HepG2 (cell line): ENCODE results near the gene PWP2. TPM values are rescaled to one million over a fixed set of nuclear protein-coding genes. Genes with fewer than 3 reads are reported as not detected.

Experiments
- ATAC-seq: fragments of 200-7000 bp; cut with Tn5 transposase; 3 replicates; pipeline ENCODE4 v1.9.1; 2020; ENCODE audit warnings: mild to moderate bottlenecking, moderate library complexity
- BruUV-seq: library from RNA; stranded (reverse); fragments of 400-500 nt; replicated peaks from 2 replicates; lab custom pipeline; 2021; lab: Mats Ljungman, UMichigan
- CTCF ChIA-PET: fragments of 300-600 bp; formaldehyde crosslinking; extraction: SDS; loops from one replicate; lab custom pipeline; 2021; ENCODE audit warnings: low total read pairs, inconsistent platforms, low intra/inter-chr PET ratio; lab: Yijun Ruan, JAX
- POLR2A ChIA-PET: fragments of 350-600 bp; sonication (Branson Sonifier 250); formaldehyde crosslinking; loops from one replicate; lab custom pipeline; 2020; ENCODE audit warnings: antibody characterized with exemption, inconsistent platforms; lab: Yijun Ruan, JAX
- DNase-seq: peaks from one replicate; pipeline ENCODE4 v3.0.0-alpha.2; 2015; ENCODE audit warnings: low spot score
- FAIRE-seq: peaks from 3 replicates; lab custom pipeline; 2011; peaks lifted over from hg19 to GRCh38; lab: Jason Lieb, UNC
- H2AFZ ChIP-seq: one replicate; pipeline ENCODE4 v1.6.1; 2011; ENCODE audit warnings: low read length, inconsistent platforms
- H3K27ac ChIP-seq: fragments of 300-600 bp; 3 replicates; pipeline ENCODE4 v1.8.0; 2011; ENCODE audit warnings: mixed run types, mild to moderate bottlenecking, mixed read lengths, low read length, inconsistent platforms; ENCODE audit not compliant: insufficient read depth; ENCODE audit errors: extremely low read length
- H3K27me3 ChIP-seq, 2 experiments: fragments of 200-600 bp in 1 of 2; 2 replicates in 1 of 2; 3 replicates in 1 of 2; pipeline versions ENCODE4 v1.6.0 to v1.8.0; 2011; ENCODE audit warnings: low read length in 2 of 2, mild to moderate bottlenecking in 2 of 2, moderate library complexity in 2 of 2, inconsistent platforms in 1 of 2; ENCODE audit not compliant: insufficient read depth in 2 of 2, control insufficient read depth in 1 of 2
- H3K36me3 ChIP-seq, 2 experiments: fragments of 200-600 bp in 1 of 2; replicated peaks in 1 of 2; 2 replicates in 1 of 2; 3 replicates in 1 of 2; pipeline versions ENCODE4 v1.5.1 to v1.8.0; 2011; ENCODE audit warnings: low read length in 2 of 2, inconsistent platforms in 1 of 2; ENCODE audit not compliant: insufficient read depth in 2 of 2, control insufficient read depth in 1 of 2
- H3K4me1 ChIP-seq: 2 replicates; pipeline ENCODE4 v1.5.1; 2012; ENCODE audit warnings: low read length, inconsistent platforms; ENCODE audit not compliant: insufficient read depth
- H3K4me2 ChIP-seq: 2 replicates; pipeline ENCODE4 v1.6.0; 2011; ENCODE audit warnings: low read depth, low read length, inconsistent platforms
- H3K4me3 ChIP-seq, 3 experiments: fragments of 200-600 bp in 1 of 3; sonication (generic), shearing (Covaris generic) in 1 of 3; replicated peaks in 1 of 3; 2 replicates each; pipeline ENCODE4 v1.5.1; 2011 to 2016; ENCODE audit warnings: low read length in 3 of 3, inconsistent platforms in 2 of 3, low read depth in 2 of 3, mild to moderate bottlenecking in 2 of 3, control low read depth in 1 of 3, mixed read lengths in 1 of 3; ENCODE audit not compliant: insufficient read depth in 1 of 3
- H3K79me2 ChIP-seq: one replicate; pipeline ENCODE4 v1.6.1; 2011; ENCODE audit warnings: low read length, inconsistent platforms; ENCODE audit not compliant: insufficient read depth
- H3K9ac ChIP-seq: 2 replicates; pipeline ENCODE4 v1.6.0; 2011; ENCODE audit warnings: mild to moderate bottlenecking, low read depth, low read length, inconsistent platforms; ENCODE audit not compliant: insufficient read depth
- H3K9me3 ChIP-seq: 2 replicates; pipeline ENCODE4 v1.5.1; 2012; ENCODE audit warnings: mild to moderate bottlenecking, low read length
- H4K20me1 ChIP-seq: 2 replicates; pipeline ENCODE4 v1.6.0; 2011; ENCODE audit warnings: inconsistent platforms, mild to moderate bottlenecking, low read length, moderate library complexity; ENCODE audit not compliant: insufficient read depth
- CBFB ChIP-seq: sonication (generic); formaldehyde crosslinking; IDR thresholded peaks from 2 replicates; pipeline ENCODE4 v1.4.0; 2020; ENCODE audit warnings: missing genetic modification reagents
- DNMT1 ChIP-seq: sonication (generic); formaldehyde crosslinking; IDR thresholded peaks from 2 replicates; pipeline ENCODE4 v1.5.1; 2020; ENCODE audit warnings: mild to moderate bottlenecking, missing genetic modification reagents
- ELK4 ChIP-seq: sonication (generic); formaldehyde crosslinking; IDR thresholded peaks from 2 replicates; pipeline ENCODE4 v1.9.0; 2021; ENCODE audit warnings: missing genetic modification reagents, borderline replicate concordance
- GATA4 ChIP-seq: sonication (generic); IDR thresholded peaks from 2 replicates; pipeline ENCODE4 v1.6.1; 2016; ENCODE audit warnings: antibody characterized with exemption, low read depth, borderline replicate concordance
- MAFF ChIP-seq: IDR thresholded peaks from 2 replicates; pipeline ENCODE4 v1.6.1; 2011; ENCODE audit warnings: low read depth, low read length, improper control_type of control experiment
- POLR2AphosphoS5 ChIP-seq: IDR thresholded peaks from 2 replicates; pipeline ENCODE4 v1.6.1; 2012; ENCODE audit warnings: low read depth, low read length
- SKI ChIP-seq: fragments of 450-650 bp; IDR thresholded peaks from one replicate; pipeline ENCODE4 v1.6.1; 2018; ENCODE audit warnings: mild to moderate bottlenecking; ENCODE audit not compliant: partially characterized antibody
- SP4 ChIP-seq: sonication (generic); formaldehyde crosslinking; IDR thresholded peaks from 2 replicates; pipeline ENCODE4 v1.8.1; 2023; ENCODE audit warnings: mild to moderate bottlenecking, missing genetic modification reagents
- TCF12 ChIP-seq, 2 experiments: fragments of 450-650 bp in 1 of 2; sonication (generic) in 1 of 2; formaldehyde crosslinking in 1 of 2; IDR thresholded peaks; 2 replicates each; pipeline versions ENCODE4 v1.6.1 to v1.8.0; 2017 to 2022; ENCODE audit warnings: antibody characterized with exemption in 1 of 2, mild to moderate bottlenecking in 1 of 2, missing genetic modification reagents in 1 of 2, moderate library complexity in 1 of 2
- ZBTB25 ChIP-seq: IDR thresholded peaks from 2 replicates; pipeline ENCODE4 v1.6.1; 2018; ENCODE audit warnings: missing genetic modification reagents
- ZC3H13 ChIP-seq: sonication (generic); formaldehyde crosslinking; IDR thresholded peaks from 2 replicates; pipeline ENCODE4 v1.8.1; 2023; ENCODE audit warnings: mild to moderate bottlenecking, missing genetic modification reagents, moderate library complexity
- ZMYM2 ChIP-seq: sonication (generic); formaldehyde crosslinking; IDR thresholded peaks from 2 replicates; pipeline ENCODE4 v1.8.0; 2022; ENCODE audit warnings: mild to moderate bottlenecking, missing genetic modification reagents
- ZNF607 ChIP-seq: sonication (generic); formaldehyde crosslinking; IDR thresholded peaks from 2 replicates; pipeline ENCODE4 v1.5.1; 2020; ENCODE audit warnings: missing genetic modification reagents, mild to moderate bottlenecking, borderline replicate concordance
- ZNF672 ChIP-seq: sonication (generic); formaldehyde crosslinking; IDR thresholded peaks from 2 replicates; pipeline ENCODE4 v1.8.1; 2022; ENCODE audit warnings: missing genetic modification reagents
- ZNF710 ChIP-seq: sonication (generic); formaldehyde crosslinking; IDR thresholded peaks from 2 replicates; pipeline ENCODE4 v1.5.0; 2020; ENCODE audit warnings: mild to moderate bottlenecking, missing genetic modification reagents, borderline replicate concordance
- ZNF780A ChIP-seq: sonication (generic); formaldehyde crosslinking; IDR thresholded peaks from 2 replicates; pipeline ENCODE4 v1.8.0; 2022; ENCODE audit warnings: mild to moderate bottlenecking, missing genetic modification reagents, moderate library complexity
- WGBS: methylation state at CpG from one replicate; pipeline ENCODE4 v1.1.6; 2017; ENCODE audit warnings: low lambda C conversion rate; 5-methylcytosine and 5-hydroxymethylcytosine counted together
- in situ Hi-C: cut with HindIII; loops from 2 replicates; pipeline ENCODE4 v1.10.0; 2017; ENCODE audit warnings: low pct_unique_long_range_greater_than_20kb; ENCODE audit not compliant: extremely low pct_ligation_motif_present
- intact Hi-C: fragments of 100-400 bp; cut with micrococcal nuclease; formaldehyde crosslinking; loops from one replicate; pipeline ENCODE4 v1.10.0; 2022; ENCODE audit not compliant: unreplicated experiment
- polyA plus RNA-seq, 8 experiments: library from polyadenylated mRNA; depleted of rRNA in 3 of 8; stranded (reverse) in 7 of 8; unstranded in 1 of 8; fragments of >200 nt; fragmentation: Illumina TruSeq in 4 of 8; extraction: Trizol in 4 of 8; gene quantifications; 2 replicates each; pipeline versions ENCODE4 v1.2.1 to v1.2.3, GENCODE V29; 2011 to 2016; ENCODE audit warnings: low read depth in 4 of 8, missing spikeins in 1 of 8, mixed read lengths in 1 of 8; ENCODE audit not compliant: insufficient read depth in 1 of 8
- total RNA-seq, 5 experiments: library from RNA; depleted of rRNA; stranded (reverse); fragments of >200 nt; fragmentation: Illumina TruSeq; extraction: Trizol; gene quantifications; 2 replicates each; pipeline ENCODE4 v1.2.3, GENCODE V29; 2016; ENCODE audit warnings: low read depth in 1 of 5

The PWP2 gene
- total and polyA plus RNA-seq, 2 of the 13 experiments (the other 11 are each of a cell fraction or from before 2014, with no cell fraction given), result 7.7 to 17.0 TPM

GRCh38 chr21:44092211-44092610, 15.0 kb upstream of the PWP2 start:
- Histone ChIP-seq H4K20me1 (no peaks in the 10 kb centered on the region), H3K4me2 (no peak overlapping the region), H3K36me3 (peaks cover 11 to 46% of the 10 kb centered on the region in 2 experiments; a peak in 3 of 5 replicates), H3K4me1 (no peaks in the 10 kb centered on the region), H3K27me3 (no peaks in the 10 kb centered on the region), H3K79me2 (no peaks in the 10 kb centered on the region), H3K9me3 (no peaks in the 10 kb centered on the region), H3K27ac (no peak overlapping the region), H2AFZ (no peak overlapping the region), H3K4me3 (no peak overlapping the region), H3K9ac (no peak overlapping the region)
- ChIA-PET POLR2A (no interaction called here), CTCF (no interaction called here)
- intact Hi-C loops, result no loop called here
- no peak for DNase-seq
- no TSS peak for BruUV-seq
- FAIRE-seq, result no peak
- no peak for ATAC-seq
- WGBS, result 91% methylated on average over 9 of the region's 9 CpGs
- TF ChIP-seq SP4 (CRISPR knock-in tag) (no peak), ZNF780A (CRISPR knock-in tag) (no peak)
- in situ Hi-C loops, result no loop called here

- no peak overlapping the region for H2AFZ ChIP-seq
- H3K4me3 ChIP-seq, result no peak overlapping the region
- no peaks in the 10 kb centered on the region for H3K27me3 ChIP-seq
- FAIRE-seq (no peak), DNase-seq (no peak), ATAC-seq (no peak)
- CTCF ChIA-PET, result no interaction called here
- POLR2A ChIA-PET, result no interaction called here
- H3K36me3 ChIP-seq, result peaks cover 11 to 32% of the 10 kb centered on the region in 2 experiments; a peak in 3 of 5 replicates
- no peak overlapping the region for H3K4me2 ChIP-seq
- H3K9me3 ChIP-seq, result no peaks in the 10 kb centered on the region
- WGBS, result over 99% methylated on average over 5 of the region's 9 CpGs
- H4K20me1 ChIP-seq, result no peaks in the 10 kb centered on the region
- no peak overlapping the region for H3K27ac ChIP-seq
- no peak for TF ChIP-seq DNMT1 (CRISPR knock-in tag)
- no peak for TF ChIP-seq ZNF607 (CRISPR knock-in tag)
- TF ChIP-seq SKI, result no peak
- no peak for TF ChIP-seq GATA4
- no peak for TF ChIP-seq CBFB (CRISPR knock-in tag)
- TF ChIP-seq POLR2AphosphoS5, result no peak
- TF ChIP-seq ELK4 (CRISPR knock-in tag), result no peak
- no peak for TF ChIP-seq TCF12 (IDR thresholded peaks at IDR 0.05)
- TF ChIP-seq TCF12 (CRISPR knock-in tag; IDR thresholded peaks at IDR 0.05), result no peak
- TF ChIP-seq ZNF710 (CRISPR knock-in tag), result no peak
- no peak for TF ChIP-seq ZC3H13
- TF ChIP-seq ZNF672 (CRISPR knock-in tag), result no peak
- no peak for TF ChIP-seq ZBTB25 (CRISPR knock-in tag)
- no peak for TF ChIP-seq MAFF
- TF ChIP-seq ZMYM2, result no peak
- intact Hi-C loops (no loop called here), in situ Hi-C loops (no loop called here)
- no peak overlapping the region for H3K9ac ChIP-seq
- no peaks in the 10 kb centered on the region for H3K4me1 ChIP-seq
- BruUV-seq, result no TSS peak
- H3K79me2 ChIP-seq, result no peaks in the 10 kb centered on the region
Measured at GRCh38 chr21:44093761-44094160, 13.4 kb upstream of the PWP2 start.
